GM18505 (cell line): ENCODE measurements around the gene ZHX3.

Experiments used
- ATAC-seq: cut with Tn5 transposase; IDR thresholded peaks from one replicate; pipeline ENCODE4 v1.9.1; 2021; ENCODE audit not compliant: unreplicated experiment
- POLR2A ChIP-seq: IDR thresholded peaks from 4 replicates; pipeline ENCODE4 v1.6.1; 2011; ENCODE audit warnings: borderline replicate concordance; ENCODE audit not compliant: insufficient read depth, insufficient read length; ENCODE audit errors: extremely low read depth

ZHX3 gene

GRCh38 chr20:41152108-41152757, 165.3 kb downstream of the ZHX3 start:
- ATAC-seq, result no peak
- TF ChIP-seq POLR2A, result no peak

DNA sequence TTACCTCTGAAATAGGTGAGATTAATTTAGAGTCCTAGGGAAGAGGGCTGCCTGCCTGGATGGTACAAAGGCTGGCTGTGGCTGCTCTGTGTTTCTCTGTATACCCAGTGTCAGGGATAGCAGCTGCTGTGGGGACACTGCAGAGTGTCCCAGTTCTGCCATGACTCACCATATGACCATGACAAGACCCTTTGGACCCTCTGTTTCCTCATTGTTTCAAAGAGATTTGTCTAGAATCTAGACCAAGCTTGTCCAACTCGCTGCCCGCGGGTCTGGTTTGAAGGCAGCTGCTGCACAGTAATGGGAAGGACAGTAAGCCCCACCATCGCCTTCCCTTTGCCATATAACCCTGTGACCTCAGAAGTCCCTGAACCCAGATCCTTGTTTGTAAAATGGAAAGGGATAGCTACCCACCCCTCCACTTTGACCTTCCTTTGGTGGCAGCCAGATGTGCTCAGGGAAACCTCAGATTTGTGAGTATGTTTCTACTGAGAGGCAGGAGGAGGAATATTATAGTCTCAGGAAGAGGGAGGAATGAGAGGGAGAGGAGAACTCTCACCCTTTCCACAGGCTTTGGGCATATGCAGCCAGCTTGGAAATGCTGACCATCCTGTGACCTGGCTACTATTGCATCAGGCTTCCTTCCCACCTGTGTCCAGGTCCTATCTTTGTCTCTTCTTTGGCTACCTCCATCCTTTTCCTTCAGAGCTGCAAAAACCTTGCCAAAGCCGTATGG, 166.2 kb downstream of the ZHX3 start:
- ATAC-seq, result no peak
- no peak for TF ChIP-seq POLR2A

DNA sequence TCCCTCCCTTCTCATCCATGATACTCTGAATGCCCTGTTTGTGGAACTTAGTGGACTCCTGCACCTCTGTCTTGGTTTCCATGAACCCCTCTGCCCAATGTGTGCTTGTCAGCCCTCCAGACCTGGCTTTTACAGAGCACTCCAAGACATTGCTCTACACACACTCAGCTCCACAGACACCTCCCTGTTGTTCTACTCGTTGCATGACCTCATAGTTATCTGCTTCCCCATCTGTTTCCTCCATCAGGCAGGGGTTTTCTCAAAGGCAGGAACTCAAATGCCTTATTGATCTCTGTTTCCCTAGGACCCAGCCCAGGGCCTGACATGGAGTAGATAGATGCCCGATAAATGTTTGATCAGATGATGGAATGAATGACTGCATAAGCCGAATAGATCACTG, 166.9 kb downstream of the ZHX3 start:
- no peak for TF ChIP-seq POLR2A
- ATAC-seq, result no peak

- TF ChIP-seq POLR2A, result no peak
- ATAC-seq, result no peak
Measured at GRCh38 chr20:41148942-41149341, 168.6 kb downstream of the ZHX3 start.

DNA sequence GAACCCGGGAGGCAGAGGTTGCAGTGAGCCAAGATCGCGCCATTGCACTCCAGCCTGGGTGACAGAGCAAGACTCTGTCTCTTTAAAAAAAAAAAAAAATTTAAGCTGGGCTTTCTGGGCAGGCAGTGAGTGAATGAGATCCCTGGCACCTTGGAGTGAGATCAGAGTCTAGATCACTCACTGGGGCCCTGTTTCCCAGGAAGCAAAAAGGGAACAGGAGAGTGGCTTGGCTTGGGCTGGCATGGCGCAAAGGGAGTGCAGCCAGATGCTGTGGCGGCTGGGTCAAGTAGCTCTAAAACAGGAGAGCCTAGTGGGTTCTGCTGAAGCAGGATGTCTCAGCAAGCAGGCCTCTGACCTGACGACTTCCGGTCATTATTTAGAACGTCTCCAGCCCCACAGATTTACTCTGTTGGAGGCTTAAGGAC, 169.8 kb downstream of the ZHX3 start:
- ATAC-seq, result no peak
- TF ChIP-seq POLR2A, result no peak

- no peak for ATAC-seq
- no peak for TF ChIP-seq POLR2A
Measured at GRCh38 chr20:41145821-41146620, 171.5 kb downstream of the ZHX3 start.

GRCh38 chr20:41145317-41145716, 172.2 kb downstream of the ZHX3 start:
- no peak for ATAC-seq
- no peak for TF ChIP-seq POLR2A

- no peak for ATAC-seq
- no peak for TF ChIP-seq POLR2A
Measured at GRCh38 chr20:41143354-41143753, 174.2 kb downstream of the ZHX3 start.

- ATAC-seq, result no peak
- TF ChIP-seq POLR2A, result no peak
Measured at GRCh38 chr20:41142919-41143318, 174.6 kb downstream of the ZHX3 start.

GRCh38 chr20:41142245-41142644, 175.3 kb downstream of the ZHX3 start:
- no peak for ATAC-seq
- TF ChIP-seq POLR2A, result no peak

DNA sequence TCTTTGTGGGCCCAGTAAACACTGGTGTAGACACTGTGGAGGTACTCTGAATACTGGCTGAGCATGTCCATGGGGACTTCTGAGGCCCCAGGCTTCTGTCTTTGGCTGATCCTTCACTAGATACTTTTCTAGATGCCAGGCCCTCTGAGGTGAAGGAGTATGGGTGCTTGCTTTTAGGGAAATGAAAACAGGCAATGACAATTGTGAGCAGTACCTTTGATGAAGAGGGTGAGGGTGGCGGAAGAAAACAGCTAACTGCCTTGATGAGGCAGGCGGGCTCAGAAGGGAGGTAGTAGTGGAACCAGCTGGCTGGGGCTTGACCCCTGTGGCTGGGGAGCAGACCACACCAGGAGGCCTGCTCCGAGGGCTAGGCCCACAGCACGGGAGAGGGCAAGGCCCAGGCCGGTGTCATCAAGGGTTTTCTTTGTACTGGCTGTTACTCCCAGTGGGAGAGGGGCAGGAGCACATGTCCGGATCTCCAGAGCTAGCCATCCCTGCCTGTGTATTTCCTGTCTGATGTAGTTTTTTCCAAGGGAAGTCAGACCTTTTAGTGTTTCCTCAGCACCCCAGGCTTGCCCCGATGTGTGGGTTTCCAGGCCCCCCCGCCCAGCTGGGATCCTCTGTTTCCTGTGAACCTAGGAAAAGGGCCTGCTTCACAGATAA, 176.2 kb downstream of the ZHX3 start:
- no peak for ATAC-seq
- no peak for TF ChIP-seq POLR2A

DNA sequence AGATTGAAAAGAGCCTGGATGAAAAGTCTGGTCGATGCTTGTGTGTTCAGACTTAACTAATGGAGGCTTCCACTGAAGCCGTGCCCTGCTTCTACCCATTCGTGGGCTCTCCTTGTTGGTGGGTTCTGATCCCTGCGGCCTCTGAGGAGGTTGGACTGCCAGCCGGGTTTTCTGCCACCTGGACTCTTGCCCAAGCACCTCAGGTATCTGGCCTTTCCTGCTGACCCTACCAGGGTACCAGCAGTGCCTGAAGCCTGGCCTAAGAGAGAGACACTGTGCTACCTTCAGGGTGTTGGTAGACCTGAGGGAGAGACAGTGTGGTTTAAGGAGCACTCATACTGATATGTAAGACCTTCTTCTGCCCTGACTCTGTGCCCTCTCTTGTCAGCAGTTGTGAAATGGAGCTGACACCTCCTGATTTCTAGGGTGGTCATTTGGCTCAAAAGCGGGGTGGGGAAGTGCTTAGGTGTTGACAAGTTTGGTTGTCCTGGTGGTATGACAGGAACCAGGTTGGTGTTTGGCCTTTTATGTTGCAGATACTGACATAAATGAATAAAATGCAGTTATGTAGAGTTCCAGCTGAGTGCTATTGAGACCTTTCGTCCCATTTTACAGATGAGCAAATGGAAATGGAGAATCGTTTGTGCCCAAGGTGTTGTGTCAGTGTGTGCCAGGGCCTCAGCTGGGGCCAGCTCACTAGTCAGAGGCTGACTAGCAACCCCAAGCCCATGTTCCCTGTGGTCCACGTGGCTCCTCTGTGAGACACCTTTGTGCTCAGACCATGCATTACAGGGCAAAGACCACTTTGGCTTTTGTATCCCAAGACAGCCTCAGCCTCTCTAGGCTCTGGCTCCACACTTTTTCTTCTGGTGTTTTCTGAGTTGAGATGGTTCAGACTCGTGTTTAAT, 177.1 kb downstream of the ZHX3 start:
- TF ChIP-seq POLR2A, result no peak
- ATAC-seq, result no peak
